IMR-90 (cell line): ENCODE data around the gene RNF19B. TPM values are rescaled to one million over a fixed set of nuclear protein-coding genes. Genes with fewer than 3 reads are reported as not detected.

Source experiments
- ATAC-seq: fragments of 200-7000 bp; cut with Tn5 transposase; 2 replicates; pipeline ENCODE4 v1.9.1; 2020; ENCODE audit warnings: low read depth, mild to moderate bottlenecking, moderate library complexity
- BruUV-seq: library from RNA; stranded (reverse); fragments of 400-500 nt; replicated peaks from 2 replicates; lab custom pipeline; 2021; lab: Mats Ljungman, UMichigan
- CTCF ChIA-PET: fragments of 300-600 bp; formaldehyde crosslinking; extraction: SDS; loops from one replicate; lab custom pipeline; 2021; ENCODE audit warnings: antibody characterized with exemption; lab: Yijun Ruan, JAX
- POLR2A ChIA-PET: fragments of 300-600 bp; sonication (Branson Sonifier 250); formaldehyde crosslinking; loops from one replicate; lab custom pipeline; 2022; ENCODE audit warnings: antibody characterized with exemption; ENCODE audit not compliant: unreplicated experiment; lab: Charles Lee
- DNase-seq: peaks from one replicate; pipeline ENCODE4 v3.0.0; 2013
- H2AFZ ChIP-seq: replicated peaks from 2 replicates; pipeline ENCODE3; 2013; ENCODE audit warnings: low read length, mild to moderate bottlenecking; ENCODE audit not compliant: poor library complexity
- H2AK5ac ChIP-seq: 2 replicates; pipeline ENCODE4 v1.6.1; 2013; ENCODE audit warnings: low read depth, low read length, inconsistent platforms
- H2AK9ac ChIP-seq: replicated peaks from 2 replicates; pipeline ENCODE3; 2013; ENCODE audit warnings: mild to moderate bottlenecking, low read depth, low read length, moderate library complexity; ENCODE audit not compliant: poor library complexity
- H2BK120ac ChIP-seq: 2 replicates; pipeline ENCODE4 v1.6.1; 2013; ENCODE audit warnings: low read depth, low read length, inconsistent platforms
- H2BK15ac ChIP-seq: 3 replicates; pipeline ENCODE4 v1.6.1; 2013; ENCODE audit warnings: low read depth, low read length, inconsistent platforms
- H2BK20ac ChIP-seq: 2 replicates; pipeline ENCODE4 v1.6.1; 2013; ENCODE audit warnings: low read depth, mild to moderate bottlenecking, inconsistent platforms, low read length, moderate library complexity
- H2BK5ac ChIP-seq: 2 replicates; pipeline ENCODE4 v1.6.1; 2013; ENCODE audit warnings: mild to moderate bottlenecking, low read depth, low read length, inconsistent platforms; ENCODE audit not compliant: poor library complexity, severe bottlenecking
- H3K14ac ChIP-seq: replicated peaks from 2 replicates; pipeline ENCODE4 v1.6.1; 2013; ENCODE audit warnings: low read depth, low read length, inconsistent platforms
- H3K18ac ChIP-seq: 2 replicates; pipeline ENCODE4 v1.6.1; 2013; ENCODE audit warnings: low read depth, low read length, control low read depth
- H3K23ac ChIP-seq: 2 replicates; pipeline ENCODE4 v1.6.1; 2013; ENCODE audit warnings: low read depth, low read length, inconsistent platforms
- H3K27ac ChIP-seq: 2 replicates; pipeline ENCODE4 v1.5.1; 2013; ENCODE audit warnings: mild to moderate bottlenecking, control low read depth, low read length; ENCODE audit not compliant: insufficient read depth
- H3K27me3 ChIP-seq: 2 replicates; pipeline ENCODE4 v1.6.1; 2013; ENCODE audit warnings: low read length; ENCODE audit not compliant: control insufficient read depth, insufficient read depth
- H3K36me3 ChIP-seq: 2 replicates; pipeline ENCODE4 v1.6.1; 2013; ENCODE audit warnings: low read length, mixed read lengths; ENCODE audit not compliant: control insufficient read depth, insufficient read depth
- H3K4ac ChIP-seq: 2 replicates; pipeline ENCODE4 v1.6.1; 2013; ENCODE audit warnings: low read depth, low read length, inconsistent platforms
- H3K4me1 ChIP-seq: 2 replicates; pipeline ENCODE4 v1.6.1; 2013; ENCODE audit warnings: low read length, mixed read lengths; ENCODE audit not compliant: control insufficient read depth, insufficient read depth
- H3K4me2 ChIP-seq: 2 replicates; pipeline ENCODE4 v1.6.1; 2013; ENCODE audit warnings: low read depth, mild to moderate bottlenecking, control low read depth, low read length, moderate library complexity
- H3K4me3 ChIP-seq: 2 replicates; pipeline ENCODE4 v1.5.1; 2013; ENCODE audit warnings: low read depth, mild to moderate bottlenecking, control low read depth, low read length, moderate library complexity; ENCODE audit not compliant: insufficient read depth
- H3K56ac ChIP-seq: 2 replicates; pipeline ENCODE4 v1.6.1; 2013; ENCODE audit warnings: low read length, inconsistent platforms; ENCODE audit not compliant: insufficient read depth; ENCODE audit errors: extremely low read depth
- H3K79me1 ChIP-seq, 2 experiments: 2 replicates each; pipeline ENCODE4 v1.6.1; 2013; ENCODE audit warnings: low read length in 2 of 2, inconsistent platforms in 1 of 2, low read depth in 1 of 2
- H3K9ac ChIP-seq: 2 replicates; pipeline ENCODE4 v1.6.1; 2013; ENCODE audit warnings: low read depth, low read length, control low read depth
- H3K9me1 ChIP-seq: 2 replicates; pipeline ENCODE4 v1.6.1; 2013; ENCODE audit warnings: low read length, inconsistent platforms; ENCODE audit not compliant: insufficient read depth
- H3K9me3 ChIP-seq: 2 replicates; pipeline ENCODE4 v1.6.1; 2013; ENCODE audit warnings: low read length; ENCODE audit not compliant: control insufficient read depth, insufficient read depth
- H4K20me1 ChIP-seq: 2 replicates; pipeline ENCODE4 v1.6.1; 2013; ENCODE audit warnings: low read length, inconsistent platforms; ENCODE audit not compliant: insufficient read depth
- H4K5ac ChIP-seq: 2 replicates; pipeline ENCODE4 v1.6.1; 2013; ENCODE audit warnings: mild to moderate bottlenecking, low read depth, low read length, control low read depth
- H4K8ac ChIP-seq, 2 experiments: 2 replicates each; pipeline ENCODE4 v1.6.1; 2013; ENCODE audit warnings: low read depth in 2 of 2, low read length in 2 of 2, control low read depth in 1 of 2, inconsistent platforms in 1 of 2
- H4K91ac ChIP-seq: 2 replicates; pipeline ENCODE4 v1.6.1; 2013; ENCODE audit warnings: low read depth, low read length, inconsistent platforms; ENCODE audit not compliant: insufficient read depth
- BHLHE40 ChIP-seq: fragments of 150-350 bp; IDR thresholded peaks from 2 replicates; pipeline ENCODE4 v1.6.1; 2016; ENCODE audit warnings: mild to moderate bottlenecking, low read depth, low read length
- CEBPB ChIP-seq: IDR thresholded peaks from 2 replicates; pipeline ENCODE4 v1.6.1; 2012; ENCODE audit warnings: low read depth, low read length, improper control_type of control experiment
- CHD1 ChIP-seq: IDR thresholded peaks from 2 replicates; pipeline ENCODE4 v1.6.1; 2012; ENCODE audit warnings: low read depth, low read length, improper control_type of control experiment
- FOS ChIP-seq: fragments of 150-350 bp; IDR thresholded peaks from 2 replicates; pipeline ENCODE4 v1.6.1; 2016; ENCODE audit warnings: low read depth, low read length
- MAFK ChIP-seq: IDR thresholded peaks from 2 replicates; pipeline ENCODE4 v1.6.1; 2012; ENCODE audit warnings: low read depth, low read length, improper control_type of control experiment
- MAZ ChIP-seq: IDR thresholded peaks from 2 replicates; pipeline ENCODE4 v1.6.1; 2012; ENCODE audit warnings: low read depth, mild to moderate bottlenecking, low read length, improper control_type of control experiment, moderate library complexity, borderline replicate concordance
- MXI1 ChIP-seq: IDR thresholded peaks from 2 replicates; pipeline ENCODE4 v1.6.1; 2012; ENCODE audit warnings: low read depth, mild to moderate bottlenecking, low read length, moderate library complexity, borderline replicate concordance
- NFE2L2 ChIP-seq: fragments of 150-350 bp; IDR thresholded peaks from 2 replicates; pipeline ENCODE4 v1.6.1; 2016; ENCODE audit warnings: low read depth, mild to moderate bottlenecking, low read length
- POLR2A ChIP-seq: IDR thresholded peaks from 2 replicates; pipeline ENCODE4 v1.6.1; 2012; ENCODE audit warnings: mild to moderate bottlenecking, low read depth, low read length
- RAD21 ChIP-seq: IDR thresholded peaks from 2 replicates; pipeline ENCODE4 v1.6.1; 2012; ENCODE audit warnings: low read length, improper control_type of control experiment
- RCOR1 ChIP-seq: IDR thresholded peaks from 2 replicates; pipeline ENCODE4 v1.6.1; 2012; ENCODE audit warnings: mild to moderate bottlenecking, low read length, improper control_type of control experiment; ENCODE audit not compliant: insufficient replicate concordance
- RFX5 ChIP-seq: IDR thresholded peaks from 2 replicates; pipeline ENCODE4 v1.8.0; 2012; ENCODE audit warnings: low read depth, mild to moderate bottlenecking, low read length, moderate library complexity
- SMC3 ChIP-seq: fragments of 150-350 bp; IDR thresholded peaks from 2 replicates; pipeline ENCODE4 v1.6.1; 2016; ENCODE audit warnings: low read depth, mild to moderate bottlenecking, antibody characterized with exemption, low read length, moderate library complexity
- WGBS, 2 experiments: methylation state at CpG; one replicate each; pipeline versions ENCODE4 v1.1.5 to v1.1.7; 2013; ENCODE audit warnings: missing lambda C conversion rate in 2 of 2; ENCODE audit not compliant: insufficient read length in 1 of 2; ENCODE audit errors: extremely low coverage in 2 of 2; 5-methylcytosine and 5-hydroxymethylcytosine counted together
- dilution Hi-C: fragments of 300-500 bp; cut with HindIII; formaldehyde crosslinking; loops from one replicate; pipeline ENCODE4 v1.14.3; 2018; ENCODE audit warnings: low sequenced_read_pairs; ENCODE audit not compliant: unreplicated experiment
- in situ Hi-C: fragments of 300-500 bp; cut with MboI; formaldehyde crosslinking; loops from 3 replicates; pipeline ENCODE4 v1.14.3; 2019; ENCODE audit warnings: low sequenced_read_pairs, inconsistent platforms, mixed read lengths
- intact Hi-C: fragments of 100-400 bp; cut with micrococcal nuclease; formaldehyde crosslinking; loops from 2 replicates; pipeline ENCODE4 v1.10.0; 2022
- polyA plus RNA-seq, 3 experiments: library from polyadenylated mRNA; depleted of rRNA; stranded (reverse); fragments of >200 nt; gene quantifications; 2 replicates each; pipeline ENCODE4 v1.2.3, GENCODE V29; 2012; ENCODE audit warnings: low replicate concordance in 1 of 3
- total RNA-seq: library from RNA; depleted of rRNA; stranded (reverse); fragments of >200 nt; gene quantifications from 2 replicates; pipeline ENCODE4 v1.2.3, GENCODE V29; 2012
- TF ChIP-seq, protein P1 (sequence below): conservative IDR thresholded peaks from 2 replicates; pipeline ENCODE4 v1.5.1; 2012; ENCODE audit warnings: mild to moderate bottlenecking, low read depth, low read length, improper control_type of control experiment
- TF ChIP-seq, protein P2 (sequence below): fragments of 150-350 bp; IDR thresholded peaks from 2 replicates; pipeline ENCODE4 v1.6.1; 2017; ENCODE audit warnings: mild to moderate bottlenecking, antibody characterized with exemption, low read length, low read depth
- TF ChIP-seq, protein P3 (sequence below): fragments of 150-350 bp; IDR thresholded peaks from 2 replicates; pipeline ENCODE4 v1.6.1; 2016; ENCODE audit warnings: low read depth, mild to moderate bottlenecking, low read length, moderate library complexity, borderline replicate concordance

Gene RNF19B
- total and polyA plus RNA-seq, 2 of the 4 experiments (the other 2 are of a cell fraction), result 10.0 to 11.6 TPM

DNA sequence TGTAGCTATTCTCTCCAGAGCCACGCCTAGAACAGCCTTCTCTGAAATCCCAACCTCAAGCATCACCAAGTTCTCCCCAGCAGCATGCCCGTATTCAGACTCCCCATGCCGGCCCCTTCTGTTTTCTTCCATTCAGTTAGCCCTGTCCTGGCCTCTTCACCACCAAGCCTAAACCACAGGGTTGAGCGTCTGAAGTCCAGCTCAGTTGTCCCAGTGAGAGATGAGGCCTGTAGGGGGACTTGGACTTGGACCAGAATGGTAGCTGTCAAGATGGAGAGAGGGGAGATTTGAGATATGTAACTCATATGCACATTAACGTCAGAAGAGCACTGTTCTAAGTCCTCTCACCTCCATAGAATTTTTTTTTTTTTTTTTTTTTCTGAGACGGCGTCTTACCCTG is 58.0 kb downstream of the RNF19B start:
- intact Hi-C loops, result no loop called here
- Histone ChIP-seq H4K8ac (no peak overlapping the region), H3K4me3 (no peak overlapping the region), H2BK120ac (no peak overlapping the region), H4K20me1 (no peaks in the 10 kb centered on the region), H3K14ac (no peak overlapping the region), H3K9me1 (no peaks in the 10 kb centered on the region), H3K4ac (no peak overlapping the region), H3K23ac (no peak overlapping the region), H4K5ac (no peak overlapping the region), H3K56ac (no peak overlapping the region), H2AFZ (no peak overlapping the region), H2BK15ac (no peak overlapping the region), H3K18ac (no peak overlapping the region), H4K91ac (no peak overlapping the region), H2AK9ac (no peak overlapping the region), H3K27me3 (peaks cover 5% of the 10 kb centered on the region), H2AK5ac (no peak overlapping the region), H3K9me3 (no peaks in the 10 kb centered on the region), H3K27ac (no peak overlapping the region), H2BK20ac (no peak overlapping the region), H3K9ac (no peak overlapping the region), H3K4me1 (no peaks in the 10 kb centered on the region), H2BK5ac (no peak overlapping the region), H3K4me2 (no peak overlapping the region), H3K36me3 (no peaks in the 10 kb centered on the region), H3K79me1 (no peaks in the 10 kb centered on the region)
- dilution Hi-C loops, result no loop called here
- ATAC-seq (no peak), DNase-seq (no peak)
- TF ChIP-seq RAD21 (no peak), MAZ (no peak), NFE2L2 (no peak), CEBPB (no peak), POLR2A (no peak), BHLHE40 (no peak), RCOR1 (no peak), SMC3 (no peak), CHD1 (no peak), MAFK (no peak), RFX5 (no peak), MXI1 (no peak), FOS (no peak)
- TF ChIP-seq, protein P1, sequence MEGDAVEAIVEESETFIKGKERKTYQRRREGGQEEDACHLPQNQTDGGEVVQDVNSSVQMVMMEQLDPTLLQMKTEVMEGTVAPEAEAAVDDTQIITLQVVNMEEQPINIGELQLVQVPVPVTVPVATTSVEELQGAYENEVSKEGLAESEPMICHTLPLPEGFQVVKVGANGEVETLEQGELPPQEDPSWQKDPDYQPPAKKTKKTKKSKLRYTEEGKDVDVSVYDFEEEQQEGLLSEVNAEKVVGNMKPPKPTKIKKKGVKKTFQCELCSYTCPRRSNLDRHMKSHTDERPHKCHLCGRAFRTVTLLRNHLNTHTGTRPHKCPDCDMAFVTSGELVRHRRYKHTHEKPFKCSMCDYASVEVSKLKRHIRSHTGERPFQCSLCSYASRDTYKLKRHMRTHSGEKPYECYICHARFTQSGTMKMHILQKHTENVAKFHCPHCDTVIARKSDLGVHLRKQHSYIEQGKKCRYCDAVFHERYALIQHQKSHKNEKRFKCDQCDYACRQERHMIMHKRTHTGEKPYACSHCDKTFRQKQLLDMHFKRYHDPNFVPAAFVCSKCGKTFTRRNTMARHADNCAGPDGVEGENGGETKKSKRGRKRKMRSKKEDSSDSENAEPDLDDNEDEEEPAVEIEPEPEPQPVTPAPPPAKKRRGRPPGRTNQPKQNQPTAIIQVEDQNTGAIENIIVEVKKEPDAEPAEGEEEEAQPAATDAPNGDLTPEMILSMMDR, result no peak
- TF ChIP-seq, protein P2, sequence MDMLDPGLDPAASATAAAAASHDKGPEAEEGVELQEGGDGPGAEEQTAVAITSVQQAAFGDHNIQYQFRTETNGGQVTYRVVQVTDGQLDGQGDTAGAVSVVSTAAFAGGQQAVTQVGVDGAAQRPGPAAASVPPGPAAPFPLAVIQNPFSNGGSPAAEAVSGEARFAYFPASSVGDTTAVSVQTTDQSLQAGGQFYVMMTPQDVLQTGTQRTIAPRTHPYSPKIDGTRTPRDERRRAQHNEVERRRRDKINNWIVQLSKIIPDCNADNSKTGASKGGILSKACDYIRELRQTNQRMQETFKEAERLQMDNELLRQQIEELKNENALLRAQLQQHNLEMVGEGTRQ, result no peak
- TF ChIP-seq, protein P3, sequence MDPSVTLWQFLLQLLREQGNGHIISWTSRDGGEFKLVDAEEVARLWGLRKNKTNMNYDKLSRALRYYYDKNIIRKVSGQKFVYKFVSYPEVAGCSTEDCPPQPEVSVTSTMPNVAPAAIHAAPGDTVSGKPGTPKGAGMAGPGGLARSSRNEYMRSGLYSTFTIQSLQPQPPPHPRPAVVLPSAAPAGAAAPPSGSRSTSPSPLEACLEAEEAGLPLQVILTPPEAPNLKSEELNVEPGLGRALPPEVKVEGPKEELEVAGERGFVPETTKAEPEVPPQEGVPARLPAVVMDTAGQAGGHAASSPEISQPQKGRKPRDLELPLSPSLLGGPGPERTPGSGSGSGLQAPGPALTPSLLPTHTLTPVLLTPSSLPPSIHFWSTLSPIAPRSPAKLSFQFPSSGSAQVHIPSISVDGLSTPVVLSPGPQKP, result no peak
- WGBS, 2 experiments, result no CpG with 5 or more reads among the region's 7 CpGs
- POLR2A ChIA-PET, result no interaction called here
- in situ Hi-C loops, result no loop called here
- CTCF ChIA-PET, result no interaction called here
- no TSS peak for BruUV-seq
